Motor neuron (in vitro differentiated cells): ENCODE measurements around the gene CHST5. TPM values are rescaled to one million over a fixed set of nuclear protein-coding genes. Genes with fewer than 3 reads are reported as not detected.
A peak's percentile ranks its signal among the peaks of the same experiment; 100 is the strongest.

Experiments used
- ATAC-seq, 8 experiments: fragments of 200-7000 bp; cut with Tn5 transposase; replicated peaks in 6 of 8; 2 replicates each; pipeline ENCODE4 v1.8.0; 2021; ENCODE audit warnings: mild to moderate bottlenecking in 8 of 8, moderate library complexity in 8 of 8
- H3K27ac ChIP-seq, 2 donors: fragments of 250-450 bp; sonication (Bioruptor Pico); 2 replicates each; pipeline ENCODE4 v1.9.0; 2021; ENCODE audit warnings: antibody characterized with exemption in 2 of 2, mild to moderate bottlenecking in 2 of 2, moderate library complexity in 1 of 2
- H3K4me1 ChIP-seq, 2 donors: fragments of 250-450 bp; sonication (Bioruptor Pico); replicated peaks in 1 of 2; 2 replicates each; pipeline ENCODE4 v1.6.1; 2021; ENCODE audit warnings: antibody characterized with exemption in 2 of 2, mild to moderate bottlenecking in 2 of 2, moderate library complexity in 1 of 2
- H3K4me3 ChIP-seq, 5 donors: fragments of 250-450 bp; sonication (Bioruptor Pico); 2 replicates each; pipeline ENCODE4 v1.9.0; 2021; ENCODE audit warnings: antibody characterized with exemption in 5 of 5, mild to moderate bottlenecking in 5 of 5, moderate library complexity in 4 of 5
- WGBS, 10 experiments: fragments of 450-650 bp; shearing (Covaris generic); methylation state at CpG; one replicate each; pipeline ENCODE4 v1.0.0; 2022; 5-methylcytosine and 5-hydroxymethylcytosine counted together
- in situ Hi-C, 9 experiments: fragments of 400-800 bp; cut with MboI; loops; one replicate each; pipeline ENCODE4 v1.15.0; 2021; ENCODE audit warnings: low sequenced_read_pairs in 9 of 9, low pct_unique_long_range_greater_than_20kb in 2 of 9; ENCODE audit not compliant: unreplicated experiment in 9 of 9
- total RNA-seq, 8 experiments: library from RNA; unstranded; fragments of 300-600 nt; gene quantifications; 2 replicates each; pipeline versions ENCODE4 v1.2.3 to v1.2.4, GENCODE V29; 2022

CHST5 gene
- 1 to 10 TPM in 1 of 8 experiments, under 1 TPM in 7; 0.20 to 1.5 (median 0.48) TPM for total RNA-seq

DNA sequence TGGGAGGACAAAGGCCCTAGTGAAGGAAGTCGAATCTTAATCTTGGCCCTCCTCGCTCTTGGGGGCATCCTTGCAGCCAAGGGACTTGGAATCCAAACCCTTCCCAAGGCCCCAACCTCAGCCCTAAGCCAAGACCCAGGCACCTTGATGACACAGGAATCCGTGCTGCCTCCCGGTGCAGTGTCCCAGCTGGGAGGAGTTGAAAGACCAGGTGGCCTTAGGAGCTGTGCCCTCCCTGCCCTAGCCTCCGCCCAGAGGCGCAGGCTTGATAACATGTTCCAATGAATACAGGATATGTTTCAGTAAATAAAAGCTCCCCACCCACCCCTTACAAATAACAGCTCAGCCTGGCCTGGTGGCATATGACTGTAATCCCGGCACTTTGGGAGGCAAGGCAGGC, at the start of gene CHST5:
CHST5 (minus strand) TSS at position 208 of the 400 bp plus-strand sequence. CDS start 5,724 bp downstream, outside the sequence.
- no peak within 1 kb of the TSS for H3K4me3 ChIP-seq
- H3K4me1 ChIP-seq = no peaks in the 10 kb centered on the region
- in situ Hi-C loops = no loop called here
- WGBS, 10 experiments = 100% methylated on average over 3 to 4 of the region's 7 CpGs; no CpG with 5 or more reads in 8 of the 10 experiments
- ATAC-seq = peak in 1 of 8 experiments; percentile 28
- H3K27ac ChIP-seq = no peak within 1 kb of the TSS

DNA sequence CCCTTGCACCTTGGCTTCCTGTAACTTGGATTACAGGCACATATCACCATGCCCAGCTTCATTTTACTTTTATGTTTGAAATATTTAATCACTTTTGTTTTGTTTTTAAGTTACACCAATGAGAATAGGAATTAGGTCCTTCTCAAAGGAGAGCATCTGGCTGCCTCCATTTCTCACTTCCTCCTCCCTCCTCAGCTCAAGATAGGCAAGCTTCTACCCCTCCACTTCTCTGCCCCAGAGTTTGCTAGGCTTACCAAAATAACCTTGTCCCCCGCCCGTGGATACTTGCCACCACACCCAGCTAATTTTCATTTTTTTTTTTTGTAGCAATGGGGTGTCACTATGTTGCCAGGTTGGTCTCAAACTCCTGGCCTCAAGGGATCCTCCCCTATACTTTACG, 48.2 kb upstream of the CHST5 start:
- H3K4me1 ChIP-seq = peaks cover 0 to 5% of the 10 kb centered on the region in 2 donors

DNA sequence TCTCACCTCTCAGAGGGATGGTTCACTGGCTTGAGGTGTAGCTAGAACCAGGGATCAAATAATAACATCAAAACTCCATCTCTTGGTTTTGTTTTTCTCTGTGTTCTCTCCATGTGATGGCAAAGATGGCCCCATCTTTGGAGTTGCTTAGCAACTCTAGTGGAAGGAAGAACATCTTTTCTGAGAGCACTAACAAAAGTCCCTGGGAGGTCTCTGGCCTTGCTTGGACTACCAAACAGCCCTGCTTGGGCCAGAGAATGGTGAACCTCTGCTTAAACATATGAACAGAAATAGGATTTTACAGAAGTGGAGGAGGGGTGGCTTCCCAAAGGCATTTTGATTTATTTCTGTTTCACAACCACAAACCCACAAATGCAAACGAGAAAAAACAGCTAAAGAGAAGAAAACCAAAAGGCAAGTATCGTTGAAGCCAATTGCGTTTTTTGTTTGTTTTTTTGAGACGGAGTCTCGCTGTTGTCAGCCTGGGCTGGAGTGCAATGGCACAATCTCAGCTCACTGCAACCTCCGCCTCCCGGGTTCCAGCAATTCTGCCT, 43.5 kb upstream of the CHST5 start:
- in situ Hi-C loops = no loop called here
- Histone ChIP-seq H3K4me3 (no peak overlapping the region), H3K27ac (no peak overlapping the region), H3K4me1 (peaks cover 0 to 16% of the 10 kb centered on the region in 2 donors)
- 14 to 100% (median 80%) methylated on average over 1 to 7 of the region's 7 CpGs for WGBS, 10 experiments
- peak in 1 of 8 experiments; percentile 69 for ATAC-seq

More for the DNA sequence above, 48.2 kb upstream of the CHST5 start:
- Histone ChIP-seq H3K27ac (no peak overlapping the region), H3K4me3 (no peak overlapping the region)
- ATAC-seq = no peak
- 42 to 100% (median 88%) methylated on average over 1 to 3 of the region's 3 CpGs; no CpG with 5 or more reads in 2 of the 10 experiments for WGBS, 10 experiments
- in situ Hi-C loops = no loop called here

DNA sequence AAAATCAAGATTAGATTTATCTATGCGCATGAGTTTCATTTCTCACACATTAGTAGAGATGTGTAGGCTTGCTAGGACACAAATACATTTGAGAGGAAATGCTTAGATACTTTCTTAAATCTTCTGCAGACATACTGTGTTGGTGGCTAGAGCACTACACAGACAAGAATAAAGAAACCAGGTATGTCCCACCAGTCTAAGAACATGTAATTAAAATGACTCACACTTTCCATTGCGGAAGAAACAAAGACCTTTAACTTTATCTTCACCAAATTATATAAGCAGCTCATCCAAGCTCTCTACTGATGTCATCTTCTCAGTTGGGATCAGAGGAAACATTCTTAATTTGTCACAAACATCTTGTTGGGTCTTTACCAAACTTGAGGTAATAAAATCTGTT, 42.8 kb upstream of the CHST5 start:
- ATAC-seq = no peak
- in situ Hi-C loops = no loop called here
- no peak overlapping the region for H3K4me3 ChIP-seq
- H3K27ac ChIP-seq = no peak overlapping the region
- peaks cover 0 to 16% of the 10 kb centered on the region in 2 donors for H3K4me1 ChIP-seq
- 71 to 100% (median 98%) methylated on average over 1 to 2 of the region's 2 CpGs for WGBS, 10 experiments

DNA sequence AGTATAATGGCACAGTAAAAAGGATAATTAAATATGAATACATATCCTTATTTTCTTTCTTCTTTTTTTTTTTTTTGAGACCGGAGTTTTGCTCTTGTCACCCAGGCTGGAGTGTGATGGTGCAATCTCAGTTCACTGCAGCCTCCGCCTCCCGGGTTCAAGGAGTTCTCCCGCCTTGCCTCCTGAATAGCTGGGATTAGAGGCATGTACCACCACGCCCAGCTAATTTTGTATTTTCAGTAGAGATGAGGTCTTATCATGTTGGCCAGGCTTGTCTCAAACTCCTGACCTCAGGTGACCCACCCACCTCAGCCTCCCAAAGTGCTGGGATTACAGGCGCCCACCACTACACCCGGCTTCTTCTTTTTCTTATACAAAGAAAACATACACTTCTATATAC, 42.3 kb upstream of the CHST5 start:
- Histone ChIP-seq H3K4me3 (no peak overlapping the region), H3K4me1 (peaks cover 0 to 16% of the 10 kb centered on the region in 2 donors), H3K27ac (no peak overlapping the region)
- no peak for ATAC-seq
- WGBS, 10 experiments = 89 to 100% (median 97%) methylated on average over 3 to 6 of the region's 7 CpGs; no CpG with 5 or more reads in 4 of the 10 experiments
- in situ Hi-C loops = no loop called here

DNA sequence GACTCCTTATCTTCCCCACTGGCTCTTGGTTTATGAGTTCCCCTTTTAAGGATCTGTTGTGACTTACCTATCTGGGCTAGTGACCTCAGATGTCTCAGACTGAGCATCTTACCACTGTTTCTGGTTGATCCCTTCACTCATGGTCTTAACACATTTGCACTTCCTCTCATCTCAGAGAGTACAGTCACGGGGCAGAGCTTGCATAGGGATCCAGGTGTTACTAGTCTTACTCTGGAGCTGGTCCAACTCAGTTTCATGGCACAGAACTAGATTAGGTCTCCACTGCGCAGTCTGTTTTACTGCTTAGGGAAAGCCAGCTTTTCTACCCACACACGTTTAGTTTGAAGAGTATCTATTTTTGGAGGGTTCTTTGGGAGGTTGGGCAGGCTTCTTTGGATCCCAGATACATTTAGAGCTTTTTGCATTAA, 40.5 kb upstream of the CHST5 start:
- 33 to 100% (median 74%) methylated on average over 1 to 3 of the region's 3 CpGs; no CpG with 5 or more reads in 2 of the 10 experiments for WGBS, 10 experiments
- ATAC-seq = peak in 1 of 8 experiments; percentile 17
- H3K27ac ChIP-seq = peak overlapping the region in 1 of 2 donors; percentile 23

DNA sequence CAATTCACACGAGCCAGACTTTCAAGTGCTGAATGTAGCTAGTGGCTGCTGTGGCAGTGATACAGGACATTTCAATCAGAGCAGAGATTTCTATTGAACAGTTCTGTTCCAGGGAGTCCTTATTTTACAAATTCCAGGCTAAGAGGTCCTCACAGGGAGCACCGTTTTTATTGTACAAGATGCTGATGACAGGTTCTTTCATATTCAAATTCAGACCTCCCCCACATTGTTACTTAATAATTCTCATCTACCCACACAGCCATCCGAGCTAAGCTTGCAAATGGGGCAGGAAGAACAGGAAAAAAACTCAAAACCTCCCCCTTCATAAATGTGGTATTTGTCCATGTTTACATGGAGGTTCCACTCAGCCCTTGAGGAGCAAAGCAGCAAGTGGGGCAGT, 40.0 kb upstream of the CHST5 start:
- Histone ChIP-seq H3K4me3 (no peak overlapping the region), H3K27ac (peak overlapping the region in 1 of 2 donors; percentile 23), H3K4me1 (peaks cover 0 to 16% of the 10 kb centered on the region in 2 donors)
- in situ Hi-C loops = no loop called here
- peak in 3 of 8 experiments; percentile 43 to 66 (median 47) for ATAC-seq
- 0 to 67% (median 47%) methylated on average over 1 to 3 of the region's 3 CpGs; no CpG with 5 or more reads in 1 of the 10 experiments for WGBS, 10 experiments

More for the DNA sequence above, 40.5 kb upstream of the CHST5 start:
- in situ Hi-C loops = no loop called here
- Histone ChIP-seq H3K4me3 (no peak overlapping the region), H3K4me1 (peaks cover 0 to 16% of the 10 kb centered on the region in 2 donors)

DNA sequence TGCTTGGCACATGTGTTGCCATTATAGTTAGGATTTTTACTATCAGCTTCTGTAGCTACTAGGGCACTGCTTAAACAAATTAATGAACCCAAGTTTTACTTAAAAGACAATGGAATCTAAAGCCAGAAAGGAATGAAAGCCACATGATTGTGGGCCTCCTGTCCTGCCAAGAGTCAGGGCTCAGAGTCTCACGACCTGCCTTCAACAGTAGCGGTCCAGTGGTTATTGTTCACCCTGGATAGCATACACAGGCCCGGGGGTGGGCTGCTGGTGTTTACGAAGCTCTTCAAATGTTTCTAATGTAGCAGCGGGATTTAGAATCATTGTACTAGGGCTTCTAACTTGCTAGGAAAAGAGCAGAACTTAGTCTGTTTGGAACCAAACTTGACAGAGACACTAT, 38.0 kb upstream of the CHST5 start:
- in situ Hi-C loops = no loop called here
- peaks cover 0 to 9% of the 10 kb centered on the region in 2 donors for H3K4me1 ChIP-seq
- no peak overlapping the region for H3K27ac ChIP-seq
- peak in 2 of 8 experiments; percentile 27 to 64 for ATAC-seq
- WGBS, 10 experiments = 69 to 92% (median 80%) methylated on average over 1 to 5 of the region's 5 CpGs; no CpG with 5 or more reads in 1 of the 10 experiments
- no peak overlapping the region for H3K4me3 ChIP-seq

DNA sequence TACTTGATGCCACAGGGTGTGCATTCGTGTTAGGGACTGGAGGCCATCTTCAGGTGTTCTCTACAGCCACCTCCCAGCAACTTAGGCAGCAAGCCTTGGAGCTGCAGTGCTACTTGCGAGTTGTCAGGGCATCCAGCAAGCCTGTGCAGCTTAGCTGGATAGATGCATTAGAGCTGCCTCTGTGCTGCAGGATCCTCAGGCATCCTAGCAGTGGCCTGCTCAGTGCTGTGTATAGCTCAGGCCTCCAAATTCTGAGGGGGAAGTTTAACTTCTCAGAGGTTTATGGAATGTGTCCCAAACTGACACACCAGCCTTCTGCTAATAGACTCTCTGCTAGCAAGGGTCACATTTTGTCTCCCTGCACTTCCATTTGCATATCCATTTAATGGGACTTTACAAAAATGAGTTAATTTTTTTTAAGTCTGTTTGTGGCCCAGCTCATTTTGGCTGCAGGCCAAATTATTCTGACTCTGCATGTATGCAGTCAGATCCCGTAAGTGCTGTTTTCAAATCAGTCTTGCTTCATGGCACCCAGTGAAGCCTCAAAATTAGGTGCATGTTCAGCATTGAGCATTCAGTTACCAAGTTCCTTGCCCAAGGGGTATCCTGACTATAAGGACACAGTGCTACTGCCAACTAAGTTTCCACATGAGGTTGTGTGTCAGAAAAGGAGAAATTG, 37.1 kb upstream of the CHST5 start:
- peaks cover 0 to 9% of the 10 kb centered on the region in 2 donors for H3K4me1 ChIP-seq
- no peak overlapping the region for H3K4me3 ChIP-seq
- 0 to 100% (median 67%) methylated on average over 1 to 2 of the region's 3 CpGs; no CpG with 5 or more reads in 3 of the 10 experiments for WGBS, 10 experiments
- in situ Hi-C loops = no loop called here
- peak in 2 of 8 experiments; percentile 50 to 53 for ATAC-seq
- H3K27ac ChIP-seq = no peak overlapping the region

DNA sequence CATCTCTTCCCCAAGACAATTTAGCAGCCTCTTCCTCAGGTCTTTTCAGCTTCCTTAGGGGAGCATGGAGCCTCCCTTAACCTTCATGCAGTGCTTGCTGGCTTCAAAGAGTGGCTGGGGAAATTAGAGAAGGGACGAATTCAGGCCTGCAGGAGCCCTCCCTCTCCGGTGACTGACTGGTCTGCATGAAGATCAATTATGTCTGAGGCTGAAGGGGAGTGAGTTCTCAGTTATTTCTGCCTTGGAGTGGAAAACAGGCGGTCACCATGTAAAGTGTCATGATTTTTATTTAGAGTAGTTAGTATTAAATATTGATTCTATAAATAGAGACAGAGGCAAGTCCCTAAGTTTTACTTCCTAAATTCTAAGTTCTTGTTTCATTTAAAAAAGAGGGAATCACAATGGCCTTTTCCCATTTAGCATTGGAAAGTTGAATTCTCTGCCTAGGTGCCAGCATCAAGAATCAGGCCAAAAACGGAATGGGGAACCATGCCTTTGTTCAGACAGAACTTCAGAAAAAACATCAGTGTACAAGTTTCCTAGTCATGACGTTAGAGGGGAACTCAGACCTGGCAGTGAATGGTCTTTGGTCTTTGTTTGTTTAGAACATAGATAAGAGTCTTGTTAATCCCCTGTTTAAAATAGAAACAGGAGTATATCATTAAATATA, 34.6 kb upstream of the CHST5 start:
- peaks cover 5 to 9% of the 10 kb centered on the region in 2 donors for H3K4me1 ChIP-seq
- no peak for ATAC-seq
- WGBS, 10 experiments = 38 to 100% (median 85%) methylated on average over 2 to 5 of the region's 5 CpGs; no CpG with 5 or more reads in 2 of the 10 experiments
- no peak overlapping the region for H3K4me3 ChIP-seq
- in situ Hi-C loops = no loop called here
- no peak overlapping the region for H3K27ac ChIP-seq

DNA sequence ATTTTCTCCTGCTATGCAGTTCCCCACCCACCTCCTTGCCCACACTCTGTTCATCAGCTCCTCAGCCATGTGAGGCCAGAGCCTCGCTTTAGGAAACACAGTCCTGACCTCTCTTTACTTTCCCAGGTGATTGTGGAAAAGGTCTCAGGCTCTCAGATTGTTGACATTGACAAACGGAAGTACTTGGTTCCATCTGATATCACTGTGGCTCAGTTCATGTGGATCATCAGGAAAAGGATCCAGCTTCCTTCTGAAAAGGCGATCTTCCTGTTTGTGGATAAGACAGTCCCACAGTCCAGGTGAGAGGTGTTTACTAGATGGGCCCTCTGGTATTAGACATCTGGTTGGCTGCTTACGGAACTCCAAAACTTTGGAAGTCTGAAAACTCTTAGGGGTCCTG, 32.0 kb upstream of the CHST5 start:
- Histone ChIP-seq H3K4me1 (peaks cover 9 to 17% of the 10 kb centered on the region in 2 donors), H3K4me3 (no peak overlapping the region), H3K27ac (no peak overlapping the region)
- in situ Hi-C loops = no loop called here
- WGBS, 10 experiments = 19 to 100% (median 93%) methylated on average over 1 to 3 of the region's 4 CpGs; no CpG with 5 or more reads in 1 of the 10 experiments
- no peak for ATAC-seq

DNA sequence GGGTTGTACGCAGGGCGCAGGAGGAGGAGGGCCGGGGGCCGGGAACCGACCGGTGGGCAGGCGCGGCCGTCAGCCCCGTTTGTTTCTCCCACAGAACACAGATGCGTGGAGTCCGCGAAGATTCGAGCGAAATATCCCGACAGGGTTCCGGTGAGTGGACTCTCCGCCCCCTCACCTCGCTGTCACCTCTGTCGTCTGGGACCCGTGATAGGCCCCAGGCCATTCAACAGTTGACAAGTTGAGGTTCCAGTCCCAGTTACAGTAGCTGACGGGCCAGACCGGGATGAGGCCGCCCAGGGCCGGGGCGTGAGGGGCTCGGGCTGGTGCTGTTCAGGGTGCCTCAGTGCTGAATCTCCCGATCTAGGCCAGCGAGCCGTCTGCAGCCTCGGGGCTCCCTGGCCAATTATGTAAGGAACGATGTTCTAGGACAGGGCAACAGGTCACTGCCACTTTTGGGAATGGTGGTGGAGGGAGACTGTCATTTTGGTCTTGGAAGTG, 30.9 kb upstream of the CHST5 start:
- H3K4me3 ChIP-seq = peak overlapping the region; percentile 87 to 97 (median 91)
- H3K27ac ChIP-seq = peak overlapping the region; percentile 70 to 83
- in situ Hi-C loops = no loop called here

More for the DNA sequence above, 30.9 kb upstream of the CHST5 start:
- H3K4me1 ChIP-seq = peaks cover 9 to 17% of the 10 kb centered on the region in 2 donors
- WGBS, 10 experiments = 0% methylated on average over 1 to 3 of the region's 32 CpGs; no CpG with 5 or more reads in 8 of the 10 experiments
- peak in 3 of 8 experiments; percentile 1 to 32 (median 6) for ATAC-seq
